Renal cortex interstitium (tissue), 15 donors: ENCODE measurements around the gene MID1IP1. TPM values are rescaled to one million over a fixed set of nuclear protein-coding genes. Genes with fewer than 3 reads are reported as not detected.

ENCODE experiments used
- DNase-seq, 11 donors: peaks; one replicate each; pipeline ENCODE4 v3.0.0-alpha.2; 2013; ENCODE audit warnings: low read depth in 9 of 11, low spot score in 4 of 11; ENCODE audit errors: extremely low read depth in 1 of 11
- long read RNA-seq, 16 experiments: transcript quantifications; one replicate each; lab custom pipeline, GENCODE V29; 2026
- polyA plus RNA-seq, 3 donors: library from polyadenylated mRNA; unstranded; fragments of 120-200 nt; gene quantifications; one replicate each; pipeline ENCODE4 v1.2.1, GENCODE V29; 2013; ENCODE audit not compliant: insufficient read length in 3 of 3

Gene MID1IP1, protein sequence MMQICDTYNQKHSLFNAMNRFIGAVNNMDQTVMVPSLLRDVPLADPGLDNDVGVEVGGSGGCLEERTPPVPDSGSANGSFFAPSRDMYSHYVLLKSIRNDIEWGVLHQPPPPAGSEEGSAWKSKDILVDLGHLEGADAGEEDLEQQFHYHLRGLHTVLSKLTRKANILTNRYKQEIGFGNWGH
- 10 to 100 TPM; 15.9 to 26.1 (median 24.0) TPM for polyA plus RNA-seq
- long read RNA-seq, donor 1, transcript MID1IP1-201 (2 exons, 2,536 nt), result major isoform, 9 of 10 reads
- long read RNA-seq, donor 1, partial matches to known transcripts, result 0 of 10 reads
- long read RNA-seq, donor 1, other reads (novel, unspliced or antisense), result 0 of 10 reads
- long read RNA-seq, donor 2, transcript MID1IP1-201 (2 exons, 2,536 nt), result major isoform, 12 of 13 reads
- long read RNA-seq, donor 2, partial matches to known transcripts, result 0 of 13 reads
- long read RNA-seq, donor 2, other reads (novel, unspliced or antisense), result 0 of 13 reads
- long read RNA-seq, donor 3, transcript MID1IP1-201 (2 exons, 2,536 nt), result major isoform, 14 of 17 reads
- long read RNA-seq, donor 3, partial matches to known transcripts, result 0 of 17 reads
- long read RNA-seq, donor 3, other reads (novel, unspliced or antisense), result 0 of 17 reads
- long read RNA-seq, donor 4, transcript MID1IP1-201 (2 exons, 2,536 nt), result major isoform, 6 of 6 reads
- long read RNA-seq, donor 4, partial matches to known transcripts, result 0 of 6 reads
- long read RNA-seq, donor 4, other reads (novel, unspliced or antisense), result 0 of 6 reads
- long read RNA-seq, donor 5, transcript MID1IP1-201 (2 exons, 2,536 nt), result major isoform, 15 of 17 reads
- long read RNA-seq, donor 5, partial matches to known transcripts, result 0 of 17 reads
- long read RNA-seq, donor 5, other reads (novel, unspliced or antisense), result 0 of 17 reads
- long read RNA-seq, donor 6, partial matches to known transcripts, result 14 of 18 reads
- long read RNA-seq, donor 6, other reads (novel, unspliced or antisense), result 0 of 18 reads
- long read RNA-seq, donor 7, transcript MID1IP1-201 (2 exons, 2,536 nt), result major isoform, 13 of 15 reads
- long read RNA-seq, donor 7, partial matches to known transcripts, result 0 of 15 reads
- long read RNA-seq, donor 7, other reads (novel, unspliced or antisense), result 0 of 15 reads
- long read RNA-seq, donor 8, transcript MID1IP1-201 (2 exons, 2,536 nt), result major isoform, 14 of 31 reads
- long read RNA-seq, donor 8, partial matches to known transcripts, result 17 of 31 reads
- long read RNA-seq, donor 8, other reads (novel, unspliced or antisense), result 0 of 31 reads
- long read RNA-seq, donor 9, transcript MID1IP1-201 (2 exons, 2,536 nt), result major isoform, 15 of 15 reads
- long read RNA-seq, donor 9, partial matches to known transcripts, result 0 of 15 reads
- long read RNA-seq, donor 9, other reads (novel, unspliced or antisense), result 0 of 15 reads
- long read RNA-seq, donor 10, transcript MID1IP1-201 (2 exons, 2,536 nt), result major isoform, 6 of 42 reads
- long read RNA-seq, donor 10, partial matches to known transcripts, result 35 of 42 reads
- long read RNA-seq, donor 10, other reads (novel, unspliced or antisense), result 0 of 42 reads
- long read RNA-seq, donor 11, transcript MID1IP1-201 (2 exons, 2,536 nt), result major isoform, 8 of 8 reads
- long read RNA-seq, donor 11, partial matches to known transcripts, result 0 of 8 reads
- long read RNA-seq, donor 11, other reads (novel, unspliced or antisense), result 0 of 8 reads
- long read RNA-seq, donor 12, partial matches to known transcripts, result 21 of 25 reads
- long read RNA-seq, donor 12, other reads (novel, unspliced or antisense), result 0 of 25 reads
- long read RNA-seq, donor 13, transcript MID1IP1-201 (2 exons, 2,536 nt), result major isoform, 23 of 25 reads
- long read RNA-seq, donor 13, partial matches to known transcripts, result 0 of 25 reads
- long read RNA-seq, donor 13, other reads (novel, unspliced or antisense), result 0 of 25 reads
- long read RNA-seq, donor 14, transcript MID1IP1-201 (2 exons, 2,536 nt), result major isoform, 13 of 13 reads
- long read RNA-seq, donor 14, partial matches to known transcripts, result 0 of 13 reads
- long read RNA-seq, donor 14, other reads (novel, unspliced or antisense), result 0 of 13 reads
- long read RNA-seq, donor 15, transcript MID1IP1-201 (2 exons, 2,536 nt), result major isoform, 6 of 21 reads
- long read RNA-seq, donor 15, partial matches to known transcripts, result 15 of 21 reads
- long read RNA-seq, donor 15, other reads (novel, unspliced or antisense), result 0 of 21 reads
- long read RNA-seq, donor 16, transcript MID1IP1-201 (2 exons, 2,536 nt), result major isoform, 19 of 23 reads
- long read RNA-seq, donor 16, partial matches to known transcripts, result 0 of 23 reads
- long read RNA-seq, donor 16, other reads (novel, unspliced or antisense), result 0 of 23 reads

DNA sequence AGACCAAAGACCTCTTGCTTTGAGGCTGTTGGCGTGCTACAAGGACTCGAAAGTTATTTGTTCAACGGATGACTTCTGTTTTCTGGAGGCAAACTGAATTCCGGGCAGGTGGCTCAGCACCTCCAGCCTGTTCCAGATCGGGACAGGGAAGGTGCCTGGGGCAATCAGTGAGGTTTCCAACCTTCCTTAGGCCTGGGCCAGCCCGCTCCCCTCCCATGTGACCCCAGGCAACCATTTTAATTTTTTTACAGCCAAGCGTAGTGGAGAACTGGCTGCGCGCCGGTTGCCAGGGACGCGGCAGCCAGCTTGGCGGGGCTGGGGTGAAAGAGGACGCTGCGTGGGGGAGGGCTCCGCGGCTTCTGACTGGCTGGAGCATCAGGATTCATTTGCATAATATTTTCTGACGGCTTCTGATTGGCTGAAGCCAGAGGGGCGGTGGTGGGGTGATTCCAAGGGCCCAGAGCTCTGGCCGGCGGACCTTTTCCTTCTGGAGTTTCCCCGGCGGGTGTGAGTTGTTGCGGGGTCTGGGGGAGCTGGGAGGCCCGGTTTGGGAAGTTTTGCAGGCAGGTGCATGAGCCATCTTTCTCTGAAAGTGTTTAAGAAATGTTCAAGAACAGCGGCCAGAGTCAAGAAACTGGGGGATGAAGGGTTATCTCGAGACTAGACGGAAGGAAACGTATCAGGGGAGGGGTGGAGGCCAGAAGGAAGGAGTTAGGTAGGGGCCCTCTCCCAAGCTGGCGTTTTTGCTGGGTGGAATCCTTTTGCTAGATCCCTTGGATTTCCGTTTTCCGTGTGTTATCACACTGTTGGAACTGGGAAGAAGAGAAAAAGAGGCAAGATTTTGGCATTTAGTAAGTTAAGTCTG, at the start of gene MID1IP1:
MID1IP1 (plus strand) TSS at position 479 of the 865 bp plus-strand sequence. CDS start 3,488 bp downstream, outside the sequence.
- peak; percentile 67 to 93 (median 85) for DNase-seq

GRCh38 chrX:38754102-38754790, 47.0 kb upstream of the MID1IP1 start:
- DNase-seq, result peak in 6 of 11 donors; percentile 18 to 37 (median 26)

- peak in 2 of 11 donors; percentile 14 to 16 for DNase-seq
Measured at GRCh38 chrX:38754818-38755718, 46.2 kb upstream of the MID1IP1 start.

GRCh38 chrX:38760883-38761282, 40.4 kb upstream of the MID1IP1 start:
- no peak for DNase-seq

GRCh38 chrX:38768079-38768478, 33.2 kb upstream of the MID1IP1 start:
- peak in 2 of 11 donors; percentile 1 to 6 for DNase-seq

DNA sequence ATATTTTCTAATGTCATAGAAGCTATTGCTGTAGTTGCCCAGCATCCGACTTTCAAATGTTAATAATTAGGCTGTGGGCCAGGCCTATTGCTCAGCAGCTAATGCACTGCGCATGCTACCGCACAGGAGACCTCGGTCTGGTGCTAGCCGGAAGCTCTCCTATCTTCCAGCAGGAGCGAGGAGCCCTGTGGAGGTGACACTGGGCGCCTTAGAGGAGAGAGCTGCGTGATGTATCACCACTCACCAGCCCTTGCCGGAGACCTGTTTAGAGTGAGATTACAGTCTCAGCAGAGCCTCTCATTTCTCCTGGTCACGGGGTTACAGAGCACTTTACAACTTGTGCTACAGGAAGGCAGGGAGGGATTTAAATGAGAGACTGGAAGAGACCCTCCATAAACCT, 31.1 kb upstream of the MID1IP1 start:
- DNase-seq, result no peak

DNA sequence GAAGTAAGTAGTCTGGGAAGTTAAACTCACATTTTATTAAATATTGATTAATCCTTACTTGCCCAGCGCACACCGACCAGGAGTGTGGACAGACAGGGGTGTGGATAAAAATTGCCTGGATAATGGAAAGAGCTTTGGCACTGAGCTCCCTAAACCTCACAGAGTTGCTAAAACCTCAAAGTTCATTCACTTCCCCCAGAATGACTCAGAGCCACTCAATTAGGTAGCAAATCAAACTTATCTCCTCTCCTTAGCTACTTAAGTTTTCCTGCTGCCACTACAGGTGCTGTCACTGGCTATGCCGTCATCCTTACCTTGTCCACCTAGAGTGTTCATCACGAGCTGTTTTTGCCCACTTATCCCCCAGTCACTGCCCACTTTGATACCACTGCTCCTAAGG, 27.0 kb upstream of the MID1IP1 start:
- no peak for DNase-seq

GRCh38 chrX:38796946-38797345, 4.3 kb upstream of the MID1IP1 start:
- DNase-seq, result no peak

GRCh38 chrX:38798956-38799355, 2.3 kb upstream of the MID1IP1 start:
- DNase-seq, result no peak

- no peak for DNase-seq
Measured at GRCh38 chrX:38799995-38800580, 1.2 kb upstream of the MID1IP1 start.

DNA sequence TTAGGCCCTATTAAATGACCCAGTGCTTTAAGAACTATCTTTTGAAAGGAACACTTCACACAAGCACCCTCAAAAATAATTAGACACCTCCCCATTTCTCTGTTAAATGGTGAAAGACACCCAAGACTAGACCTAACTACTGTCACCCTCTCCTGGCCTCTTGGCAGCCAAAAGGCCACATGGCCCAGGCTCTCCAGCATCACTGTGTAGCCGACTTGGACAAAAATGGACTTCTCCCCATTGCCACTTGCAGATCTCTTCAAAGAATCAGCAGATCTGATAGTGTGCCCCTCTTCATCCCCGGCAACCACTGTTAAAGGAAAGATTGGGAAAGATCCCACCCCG, 2.0 kb downstream of the MID1IP1 start:
- DNase-seq, result no peak

DNA sequence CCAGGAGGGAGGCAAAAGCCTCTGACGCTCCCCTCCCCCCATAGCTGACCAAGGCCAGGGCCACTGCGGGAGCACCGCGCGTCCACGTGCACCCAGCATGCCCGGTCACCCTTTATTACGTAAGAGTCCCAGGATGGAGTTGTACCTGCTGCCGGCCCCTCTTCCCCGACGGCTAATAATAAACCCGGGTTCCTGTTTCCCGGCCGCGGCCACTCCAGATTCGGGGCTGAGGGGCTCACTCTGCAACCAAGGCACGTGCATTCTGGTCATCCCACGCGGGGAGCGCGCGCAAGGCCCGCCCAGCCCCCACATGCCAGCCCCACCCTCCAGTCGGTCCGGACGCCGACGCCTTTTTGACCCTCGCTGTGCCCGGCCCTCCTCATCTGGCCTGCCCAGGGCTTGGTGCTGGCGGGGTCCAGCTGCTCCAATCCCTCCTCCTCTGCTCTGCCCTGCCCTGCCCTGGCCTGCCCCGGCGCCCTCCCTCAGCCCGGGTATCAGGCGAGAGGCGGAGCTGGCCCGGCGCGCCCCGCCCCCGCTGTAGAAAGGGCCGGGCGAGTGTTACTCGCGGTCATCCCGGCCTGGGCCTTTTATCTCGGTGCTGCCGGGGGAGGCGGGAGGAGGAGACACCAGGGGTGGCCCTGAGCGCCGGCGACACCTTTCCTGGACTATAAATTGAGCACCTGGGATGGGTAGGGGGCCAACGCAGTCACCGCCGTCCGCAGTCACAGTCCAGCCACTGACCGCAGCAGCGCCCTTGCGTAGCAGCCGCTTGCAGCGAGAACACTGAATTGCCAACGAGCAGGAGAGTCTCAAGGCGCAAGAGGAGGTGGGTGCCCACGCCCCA, 2.6 kb downstream of the MID1IP1 start:
- DNase-seq, result peak in 2 of 11 donors; percentile 51 to 62

- no peak for DNase-seq
Measured at GRCh38 chrX:38804432-38804681, 3.1 kb downstream of the MID1IP1 start.
